PC-3 (cell line): ENCODE results near the gene B4GALT1. TPM values are rescaled to one million over a fixed set of nuclear protein-coding genes. Genes with fewer than 3 reads are reported as not detected.

ENCODE experiments used
- ATAC-seq: fragments of 200-7000 bp; cut with Tn5 transposase; 2 replicates; pipeline ENCODE4 v1.9.1; 2020; ENCODE audit warnings: mild to moderate bottlenecking, moderate library complexity
- BruUV-seq: library from RNA; stranded (reverse); fragments of 400-500 nt; replicated peaks from 2 replicates; lab custom pipeline; 2021; lab: Mats Ljungman, UMichigan
- CTCF ChIA-PET: fragments of 300-600 bp; sonication (Branson Sonifier 250); formaldehyde crosslinking; loops from one replicate; lab custom pipeline; 2022; ENCODE audit warnings: antibody characterized with exemption; lab: Charles Lee
- POLR2A ChIA-PET: fragments of 300-600 bp; sonication (Branson Sonifier 250); formaldehyde crosslinking; loops from one replicate; lab custom pipeline; 2022; ENCODE audit warnings: antibody characterized with exemption; ENCODE audit not compliant: unreplicated experiment; lab: Charles Lee
- DNase-seq: peaks from one replicate; pipeline ENCODE4 v3.0.0-alpha.2; 2015
- H2AFZ ChIP-seq: fragments of 300-600 bp; sonication (generic); 2 replicates; pipeline ENCODE4 v1.6.0; 2016; ENCODE audit warnings: antibody characterized with exemption, low read length
- H3F3A ChIP-seq: fragments of 300-600 bp; sonication (generic); one replicate; pipeline ENCODE4 v1.6.0; 2017; ENCODE audit warnings: antibody characterized with exemption, low read length, control low read depth, mild to moderate bottlenecking; ENCODE audit not compliant: unreplicated experiment
- H3K27ac ChIP-seq: fragments of 300-600 bp; sonication (generic); 2 replicates; pipeline ENCODE4 v1.5.1; 2016; ENCODE audit warnings: mild to moderate bottlenecking, low read length
- H3K27me3 ChIP-seq: fragments of 300-600 bp; sonication (generic); 2 replicates; pipeline ENCODE4 v1.6.1; 2016; ENCODE audit warnings: low read length, mixed read lengths
- H3K36me3 ChIP-seq: fragments of 300-600 bp; sonication (generic); 2 replicates; pipeline ENCODE4 v1.6.1; 2016; ENCODE audit warnings: low read depth, mixed run types, low read length, mixed read lengths
- H3K4me1 ChIP-seq: fragments of 300-600 bp; sonication (generic); 2 replicates; pipeline ENCODE4 v1.5.1; 2016; ENCODE audit warnings: low read length; ENCODE audit not compliant: insufficient read depth
- H3K4me2 ChIP-seq: fragments of 300-600 bp; sonication (generic); 2 replicates; pipeline ENCODE4 v1.6.0; 2016; ENCODE audit warnings: low read length
- H3K4me3 ChIP-seq: fragments of 300-600 bp; sonication (generic); 2 replicates; pipeline ENCODE4 v1.5.1; 2016; ENCODE audit warnings: mild to moderate bottlenecking, low read length, mixed read lengths
- H3K79me2 ChIP-seq: fragments of 300-600 bp; sonication (generic); 2 replicates; pipeline ENCODE4 v1.6.1; 2017; ENCODE audit warnings: low read length, mixed read lengths
- H3K9ac ChIP-seq: fragments of 300-600 bp; sonication (generic); 2 replicates; pipeline ENCODE4 v1.6.0; 2016; ENCODE audit warnings: mild to moderate bottlenecking, low read length
- H3K9me2 ChIP-seq: fragments of 300-600 bp; sonication (generic); replicated peaks from 2 replicates; pipeline ENCODE4 v1.6.1; 2016; ENCODE audit warnings: mixed run types, low read length, mixed read lengths
- H3K9me3 ChIP-seq: fragments of 300-600 bp; sonication (generic); 2 replicates; pipeline ENCODE4 v1.6.1; 2016; ENCODE audit warnings: low read length, mixed read lengths
- H4K20me1 ChIP-seq: fragments of 300-600 bp; sonication (generic); 2 replicates; pipeline ENCODE4 v1.6.1; 2016; ENCODE audit warnings: low read length, mixed read lengths
- EZH2 ChIP-seq: fragments of 300-600 bp; sonication (generic); IDR thresholded peaks from one replicate; pipeline ENCODE4 v1.6.1; 2017; ENCODE audit warnings: antibody characterized with exemption, mild to moderate bottlenecking, low read length; ENCODE audit not compliant: unreplicated experiment
- EZH2phosphoT487 ChIP-seq: fragments of 300-600 bp; sonication (generic); IDR thresholded peaks from 2 replicates; pipeline ENCODE4 v1.6.1; 2018; ENCODE audit warnings: mild to moderate bottlenecking, antibody characterized with exemption, low read length, borderline replicate concordance
- intact Hi-C: fragments of 100-400 bp; cut with micrococcal nuclease; formaldehyde crosslinking; loops from 2 replicates; pipeline ENCODE4 v1.9.0; 2023
- total RNA-seq: library from RNA; depleted of rRNA; stranded (reverse); fragments of >200 nt; gene quantifications from 2 replicates; pipeline ENCODE4 v1.2.3, GENCODE V29; 2014
- TF ChIP-seq, protein P1 (sequence below): fragments of 300-600 bp; sonication (generic); conservative IDR thresholded peaks from 2 replicates; pipeline ENCODE4 v1.5.1; 2017; ENCODE audit warnings: antibody characterized with exemption, low read depth, mild to moderate bottlenecking, low read length

The B4GALT1 gene
- total RNA-seq, 1 experiment from 2014 or later, result 14.8 TPM

DNA sequence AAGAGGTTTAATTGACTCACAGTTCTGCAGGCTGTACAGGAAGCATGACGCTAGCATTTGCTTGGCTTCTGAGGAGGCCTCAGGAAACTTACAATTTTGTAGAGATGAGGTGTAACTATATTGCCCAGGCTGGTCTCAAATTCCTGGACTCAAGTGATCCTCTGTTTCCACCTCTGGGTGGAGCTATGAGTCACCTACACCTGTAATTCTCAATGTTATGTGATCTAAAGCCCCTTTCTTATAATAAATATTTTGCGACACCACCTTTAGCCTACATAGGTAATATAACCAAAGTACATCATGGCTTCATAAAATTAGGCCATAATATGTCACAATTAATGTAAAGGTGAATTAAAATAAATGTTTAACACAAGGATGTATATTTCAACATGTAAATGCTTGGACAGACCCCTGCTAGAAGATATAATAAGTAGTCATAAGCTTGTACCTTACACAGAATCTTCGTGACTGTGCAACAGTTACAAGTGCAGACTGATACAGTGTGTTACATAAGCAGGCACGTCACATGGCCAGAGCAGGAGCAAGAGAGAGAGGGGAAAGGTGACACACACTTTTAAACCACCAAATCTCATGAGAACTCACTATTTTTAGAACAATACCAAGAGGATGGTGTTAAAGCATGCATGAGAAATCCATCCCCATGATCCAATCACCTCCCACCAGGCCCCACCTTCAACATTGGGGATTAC, 43.0 kb upstream of the B4GALT1 start:
- H3K27ac ChIP-seq, result no peak overlapping the region
- CTCF ChIA-PET, result no interaction called here
- no TSS peak for BruUV-seq

DNA sequence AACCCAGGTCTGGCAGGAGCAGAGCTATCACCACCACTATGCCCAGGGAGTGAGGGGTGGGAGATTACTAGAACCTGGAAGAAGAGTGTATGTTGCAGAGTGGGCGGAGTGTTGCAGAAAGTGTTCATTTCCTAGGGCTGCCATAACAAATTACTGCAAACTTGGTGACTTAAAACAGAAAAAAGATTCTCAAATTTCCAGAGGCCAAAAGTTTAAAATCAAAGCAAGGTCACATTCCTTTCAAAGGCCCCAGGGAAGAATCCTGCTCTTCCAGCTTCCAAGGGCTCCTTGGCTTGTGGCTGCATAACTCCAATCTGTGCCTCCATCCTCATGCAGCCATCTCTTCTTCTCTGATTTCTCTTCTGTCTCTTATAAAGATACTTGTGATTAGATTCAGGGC, 42.3 kb upstream of the B4GALT1 start:
- intact Hi-C loops, result no loop called here
- no peak overlapping the region for H3K4me3 ChIP-seq
- DNase-seq (no peak), ATAC-seq (no peak)
- H3F3A ChIP-seq, result no peaks in the 10 kb centered on the region
- POLR2A ChIA-PET, result no interaction called here
- H3K9me2 ChIP-seq, result no peaks in the 10 kb centered on the region
- no peaks in the 10 kb centered on the region for H3K36me3 ChIP-seq
- no peaks in the 10 kb centered on the region for H3K79me2 ChIP-seq
- H3K4me1 ChIP-seq, result peaks cover 11% of the 10 kb centered on the region
- CTCF ChIA-PET, result no interaction called here
- H3K27me3 ChIP-seq, result no peaks in the 10 kb centered on the region
- H3K9me3 ChIP-seq, result no peaks in the 10 kb centered on the region
- no peak overlapping the region for H3K4me2 ChIP-seq
- TF ChIP-seq EZH2, result no peak
- TF ChIP-seq, protein P1, sequence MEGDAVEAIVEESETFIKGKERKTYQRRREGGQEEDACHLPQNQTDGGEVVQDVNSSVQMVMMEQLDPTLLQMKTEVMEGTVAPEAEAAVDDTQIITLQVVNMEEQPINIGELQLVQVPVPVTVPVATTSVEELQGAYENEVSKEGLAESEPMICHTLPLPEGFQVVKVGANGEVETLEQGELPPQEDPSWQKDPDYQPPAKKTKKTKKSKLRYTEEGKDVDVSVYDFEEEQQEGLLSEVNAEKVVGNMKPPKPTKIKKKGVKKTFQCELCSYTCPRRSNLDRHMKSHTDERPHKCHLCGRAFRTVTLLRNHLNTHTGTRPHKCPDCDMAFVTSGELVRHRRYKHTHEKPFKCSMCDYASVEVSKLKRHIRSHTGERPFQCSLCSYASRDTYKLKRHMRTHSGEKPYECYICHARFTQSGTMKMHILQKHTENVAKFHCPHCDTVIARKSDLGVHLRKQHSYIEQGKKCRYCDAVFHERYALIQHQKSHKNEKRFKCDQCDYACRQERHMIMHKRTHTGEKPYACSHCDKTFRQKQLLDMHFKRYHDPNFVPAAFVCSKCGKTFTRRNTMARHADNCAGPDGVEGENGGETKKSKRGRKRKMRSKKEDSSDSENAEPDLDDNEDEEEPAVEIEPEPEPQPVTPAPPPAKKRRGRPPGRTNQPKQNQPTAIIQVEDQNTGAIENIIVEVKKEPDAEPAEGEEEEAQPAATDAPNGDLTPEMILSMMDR, result no peak
- no peak for TF ChIP-seq EZH2phosphoT487
- H3K9ac ChIP-seq, result no peak overlapping the region
- H3K27ac ChIP-seq, result no peak overlapping the region
- no peak overlapping the region for H2AFZ ChIP-seq
- no peaks in the 10 kb centered on the region for H4K20me1 ChIP-seq
- BruUV-seq, result no TSS peak

More for the DNA sequence above, 43.0 kb upstream of the B4GALT1 start:
- Histone ChIP-seq H3K36me3 (no peaks in the 10 kb centered on the region), H3K4me3 (no peak overlapping the region), H3K27me3 (no peaks in the 10 kb centered on the region), H3F3A (no peaks in the 10 kb centered on the region), H3K4me2 (no peak overlapping the region), H3K9ac (no peak overlapping the region), H3K4me1 (peaks cover 11% of the 10 kb centered on the region), H3K9me2 (no peaks in the 10 kb centered on the region), H3K79me2 (no peaks in the 10 kb centered on the region), H4K20me1 (no peaks in the 10 kb centered on the region), H3K9me3 (no peaks in the 10 kb centered on the region), H2AFZ (no peak overlapping the region)
- TF ChIP-seq, protein P1, result no peak
- TF ChIP-seq EZH2phosphoT487, result no peak
- TF ChIP-seq EZH2, result no peak
- POLR2A ChIA-PET, result no interaction called here
- ATAC-seq (no peak), DNase-seq (peak; percentile 17)
- intact Hi-C loops, result no loop called here

DNA sequence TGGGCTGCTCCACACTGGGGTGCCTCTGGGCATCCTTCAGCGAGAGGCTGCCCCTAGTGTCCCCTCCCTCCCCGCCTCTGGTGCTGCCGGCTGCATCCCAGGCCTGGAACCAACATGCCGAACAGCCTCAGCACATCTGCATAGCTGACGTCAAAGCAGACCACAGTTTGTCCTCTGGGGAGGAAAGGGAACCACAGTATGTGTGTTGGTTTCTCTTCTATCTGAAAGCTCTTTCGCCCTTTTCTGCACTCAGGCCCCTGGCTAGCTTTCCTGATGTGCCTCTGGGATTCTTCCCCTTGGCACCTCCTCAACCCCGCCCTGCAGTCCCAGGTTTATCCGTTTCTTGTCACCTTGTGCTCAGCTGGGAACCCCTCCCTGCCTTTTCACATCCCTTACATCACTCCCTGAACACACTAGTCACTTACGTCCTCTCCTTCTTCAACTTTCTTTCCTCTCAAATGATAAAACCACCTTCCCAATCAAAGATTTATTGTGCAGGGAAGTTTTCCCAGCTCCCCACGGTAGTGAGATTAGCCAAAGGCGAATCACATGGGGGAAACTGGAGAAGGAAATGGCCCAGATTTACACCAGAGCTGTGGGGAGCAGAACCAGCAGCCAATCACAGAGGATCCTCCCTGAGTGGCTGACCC, 35.5 kb upstream of the B4GALT1 start:
- H3K27ac ChIP-seq, result no peak overlapping the region
- DNase-seq (no peak), ATAC-seq (no peak)
- no peaks in the 10 kb centered on the region for H3K9me3 ChIP-seq
- no peak overlapping the region for H3K9ac ChIP-seq
- CTCF ChIA-PET, result no interaction called here
- no peaks in the 10 kb centered on the region for H3K9me2 ChIP-seq
- no peaks in the 10 kb centered on the region for H4K20me1 ChIP-seq
- no peaks in the 10 kb centered on the region for H3K4me1 ChIP-seq
- TF ChIP-seq EZH2, result no peak
- POLR2A ChIA-PET, result interaction anchor here (0.7 kb wide), 1 partner anchor 71 kb away, joined by 4 read pairs; no protein-coding TSS in a partner anchor
- no peak overlapping the region for H2AFZ ChIP-seq
- no peaks in the 10 kb centered on the region for H3F3A ChIP-seq
- no peak overlapping the region for H3K4me2 ChIP-seq
- H3K79me2 ChIP-seq, result no peaks in the 10 kb centered on the region
- H3K4me3 ChIP-seq, result no peak overlapping the region
- intact Hi-C loops, result no loop called here
- no peaks in the 10 kb centered on the region for H3K36me3 ChIP-seq
- BruUV-seq, result no TSS peak
- H3K27me3 ChIP-seq, result no peaks in the 10 kb centered on the region
